Mesenchymal stem cell (in vitro differentiated cells and primary cell): ENCODE results near the gene MOB3B.
A peak's percentile ranks its signal among the peaks of the same experiment; 100 is the strongest.

Source experiments
- DNase-seq: peaks from one replicate; pipeline ENCODE4 v3.0.0-alpha.2; 2013
- H2AFZ ChIP-seq: one replicate; pipeline ENCODE4 v1.6.1; 2013; ENCODE audit warnings: low read depth, mild to moderate bottlenecking, control low read depth, inconsistent platforms, low read length, moderate library complexity
- H2AK5ac ChIP-seq: 2 replicates; pipeline ENCODE4 v1.6.1; 2013; ENCODE audit warnings: low read length, moderate library complexity, mild to moderate bottlenecking, inconsistent platforms; ENCODE audit not compliant: severe bottlenecking
- H2BK120ac ChIP-seq: one replicate; pipeline ENCODE4 v1.6.1; 2013; ENCODE audit warnings: low read depth, mild to moderate bottlenecking, inconsistent platforms, low read length, moderate library complexity
- H2BK12ac ChIP-seq, 2 experiments: one replicate each; pipeline ENCODE4 v1.6.1; 2013; ENCODE audit warnings: inconsistent platforms in 2 of 2, low read length in 2 of 2, mild to moderate bottlenecking in 2 of 2, moderate library complexity in 2 of 2, control low read depth in 1 of 2
- H2BK15ac ChIP-seq: one replicate; pipeline ENCODE4 v1.6.1; 2013; ENCODE audit warnings: mild to moderate bottlenecking, low read depth, inconsistent platforms; ENCODE audit not compliant: poor library complexity, severe bottlenecking
- H2BK5ac ChIP-seq: 2 replicates; pipeline ENCODE4 v1.6.1; 2013; ENCODE audit warnings: low read depth, mild to moderate bottlenecking, low read length, control low read depth, inconsistent platforms; ENCODE audit not compliant: poor library complexity, severe bottlenecking
- H3K14ac ChIP-seq, 2 experiments: one replicate each; pipeline ENCODE4 v1.6.1; 2013; ENCODE audit warnings: inconsistent platforms in 2 of 2, low read length in 2 of 2, control low read depth in 1 of 2, mild to moderate bottlenecking in 1 of 2, moderate library complexity in 1 of 2
- H3K18ac ChIP-seq, 2 experiments: one replicate each; pipeline ENCODE4 v1.6.1; 2013; ENCODE audit warnings: inconsistent platforms in 2 of 2, low read length in 2 of 2, control low read depth in 1 of 2, low read depth in 1 of 2, mild to moderate bottlenecking in 1 of 2
- H3K23ac ChIP-seq, 2 experiments: one replicate each; pipeline ENCODE4 v1.6.1; 2013; ENCODE audit warnings: inconsistent platforms in 2 of 2, low read length in 2 of 2, mild to moderate bottlenecking in 2 of 2, moderate library complexity in 2 of 2, control low read depth in 1 of 2
- H3K27ac ChIP-seq: 2 replicates; pipeline ENCODE4 v1.5.1; 2013; ENCODE audit warnings: mild to moderate bottlenecking, moderate library complexity, low read length, control low read depth, inconsistent platforms; ENCODE audit not compliant: poor library complexity, severe bottlenecking
- H3K27me3 ChIP-seq, 2 experiments: 2 replicates each; pipeline versions ENCODE4 v1.6.1 to v1.7.0; 2013; ENCODE audit warnings: low read length in 2 of 2, mild to moderate bottlenecking in 2 of 2, moderate library complexity in 2 of 2, control low read depth in 1 of 2, inconsistent platforms in 1 of 2; ENCODE audit not compliant: control insufficient read depth in 1 of 2, insufficient read depth in 1 of 2
- H3K36me3 ChIP-seq, 2 experiments: 2 replicates each; pipeline versions ENCODE4 v1.6.1 to v1.7.0; 2013; ENCODE audit warnings: low read length in 2 of 2, control low read depth in 1 of 2, inconsistent platforms in 1 of 2, low read depth in 1 of 2, mild to moderate bottlenecking in 1 of 2; ENCODE audit not compliant: insufficient read depth in 2 of 2, control insufficient read depth in 1 of 2
- H3K4ac ChIP-seq, 2 experiments: one replicate each; pipeline ENCODE4 v1.6.1; 2013; ENCODE audit warnings: inconsistent platforms in 2 of 2, low read length in 2 of 2, mild to moderate bottlenecking in 2 of 2, moderate library complexity in 2 of 2, control low read depth in 1 of 2, low read depth in 1 of 2
- H3K4me1 ChIP-seq: 2 replicates; pipeline ENCODE4 v1.6.1; 2013; ENCODE audit warnings: low read depth, low read length, control low read depth; ENCODE audit not compliant: control insufficient read depth, insufficient read depth
- H3K4me2 ChIP-seq: 2 replicates; pipeline ENCODE4 v1.6.1; 2013; ENCODE audit warnings: low read length, mild to moderate bottlenecking, inconsistent platforms; ENCODE audit not compliant: poor library complexity, severe bottlenecking
- H3K4me3 ChIP-seq, 2 experiments: 2 replicates each; pipeline versions ENCODE4 v1.5.1 to v1.7.0; 2013; ENCODE audit warnings: low read length in 2 of 2, mild to moderate bottlenecking in 2 of 2, control low read depth in 1 of 2, low read depth in 1 of 2; ENCODE audit not compliant: insufficient read depth in 1 of 2
- H3K79me1 ChIP-seq: replicated peaks from 2 replicates; pipeline ENCODE4 v1.6.1; 2013; ENCODE audit warnings: mild to moderate bottlenecking, control low read depth, low read length, inconsistent platforms; ENCODE audit not compliant: poor library complexity, severe bottlenecking
- H3K9ac ChIP-seq: 2 replicates; pipeline ENCODE4 v1.7.0; 2013; ENCODE audit warnings: mild to moderate bottlenecking, low read length, moderate library complexity
- H3K9me3 ChIP-seq: 2 replicates; pipeline ENCODE4 v1.7.0; 2013; ENCODE audit warnings: mild to moderate bottlenecking, low read length; ENCODE audit not compliant: control insufficient read depth
- H4K8ac ChIP-seq: one replicate; pipeline ENCODE4 v1.6.1; 2013; ENCODE audit warnings: inconsistent platforms, mild to moderate bottlenecking, low read length, moderate library complexity
- H4K91ac ChIP-seq: one replicate; pipeline ENCODE4 v1.6.1; 2013; ENCODE audit warnings: mild to moderate bottlenecking, low read length, inconsistent platforms
- WGBS: methylation state at CpG from one replicate; pipeline ENCODE4 v1.1.7; 2013; ENCODE audit warnings: mixed read lengths; 5-methylcytosine and 5-hydroxymethylcytosine counted together

The MOB3B gene

DNA sequence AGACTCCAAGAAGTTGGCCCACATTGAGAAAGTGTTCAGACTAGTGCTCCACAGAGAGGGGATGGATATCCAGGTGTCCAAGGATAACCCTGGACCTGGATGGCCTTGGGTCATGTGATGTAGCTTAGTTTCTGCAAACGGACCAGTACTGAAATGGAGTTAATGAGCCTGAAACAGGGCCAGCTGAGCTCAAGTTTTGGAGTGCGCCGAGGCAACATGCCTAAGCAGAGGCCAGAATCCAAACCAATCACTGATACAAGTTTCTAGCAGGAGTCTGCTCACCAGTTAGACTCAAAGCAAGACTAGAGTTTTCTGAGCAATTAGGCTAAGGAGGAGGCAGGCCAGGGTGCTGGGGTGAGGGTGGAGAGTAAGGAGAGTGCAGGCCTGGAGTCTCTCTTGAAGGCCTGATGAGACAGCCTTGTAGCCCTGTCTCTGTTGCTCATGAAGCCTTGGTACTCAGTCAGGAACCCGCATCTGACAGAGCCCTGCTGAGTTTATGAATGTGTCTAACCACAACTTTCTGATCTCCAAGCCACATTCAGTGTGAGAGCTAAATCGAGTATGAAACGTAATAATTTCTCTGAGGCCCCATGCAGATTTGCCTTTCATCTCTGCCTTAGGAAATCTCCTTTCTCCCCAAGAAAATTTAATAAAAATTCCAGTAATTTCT is 163.8 kb downstream of the MOB3B start:
- 80% methylated on average over 6 of the region's 6 CpGs for WGBS
- Histone ChIP-seq H3K36me3 (no peaks in the 10 kb centered on the region), H2BK120ac (no peak overlapping the region), H3K4me1 (peaks cover 13% of the 10 kb centered on the region), H3K4me2 (no peak overlapping the region), H3K79me1 (no peaks in the 10 kb centered on the region), H3K9me3 (no peaks in the 10 kb centered on the region), H3K14ac (no peak overlapping the region), H2AFZ (no peak overlapping the region), H3K23ac (no peak overlapping the region), H3K27ac (peak overlapping the region; percentile 44), H3K9ac (no peak overlapping the region), H2BK5ac (no peak overlapping the region), H2BK12ac (no peak overlapping the region), H4K91ac (no peak overlapping the region), H3K4me3 (no peak overlapping the region), H2AK5ac (no peak overlapping the region), H3K27me3 (peaks cover 50 to 58% of the 10 kb centered on the region in 2 experiments), H2BK15ac (no peak overlapping the region), H3K4ac (no peak overlapping the region), H4K8ac (no peak overlapping the region), H3K18ac (no peak overlapping the region)
- no peak for DNase-seq

GRCh38 chr9:27362447-27363210 is 167.0 kb downstream of the MOB3B start:
- Histone ChIP-seq H3K14ac (no peak overlapping the region), H3K79me1 (no peaks in the 10 kb centered on the region), H4K91ac (no peak overlapping the region), H3K27me3 (peaks cover 30 to 39% of the 10 kb centered on the region in 2 experiments), H3K4ac (no peak overlapping the region), H4K8ac (no peak overlapping the region), H3K4me1 (peaks cover 10% of the 10 kb centered on the region), H3K27ac (no peak overlapping the region), H2BK15ac (no peak overlapping the region), H3K23ac (no peak overlapping the region), H3K18ac (no peak overlapping the region), H2AK5ac (no peak overlapping the region), H3K9ac (no peak overlapping the region), H2BK5ac (no peak overlapping the region), H2BK120ac (no peak overlapping the region), H2AFZ (no peak overlapping the region), H3K4me2 (no peak overlapping the region), H3K4me3 (no peak overlapping the region), H3K9me3 (no peaks in the 10 kb centered on the region), H2BK12ac (no peak overlapping the region), H3K36me3 (no peaks in the 10 kb centered on the region)
- no peak for DNase-seq
- WGBS, result 78% methylated on average over 5 of the region's 5 CpGs

DNA sequence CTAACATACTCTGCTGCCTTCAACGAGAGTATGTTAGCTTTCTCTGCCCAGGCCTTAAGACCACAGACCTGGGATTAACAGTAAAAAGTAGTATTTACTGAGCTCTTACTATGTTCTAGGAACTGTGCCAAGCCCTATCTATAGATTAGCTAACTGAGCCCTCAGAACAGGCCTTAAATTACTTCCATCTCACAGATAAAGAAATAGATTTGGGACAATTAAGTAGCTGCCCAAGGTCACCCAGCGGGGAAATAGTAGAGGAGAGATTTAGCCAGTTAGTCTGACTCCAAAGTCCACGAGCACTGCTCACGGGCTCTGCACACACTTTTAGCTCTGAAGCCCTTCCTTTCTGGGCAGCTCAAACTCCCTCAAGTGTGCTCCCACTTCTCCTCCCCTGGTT is 168.1 kb downstream of the MOB3B start:
- Histone ChIP-seq H3K27ac (no peak overlapping the region), H4K91ac (no peak overlapping the region), H3K23ac (no peak overlapping the region), H2BK120ac (no peak overlapping the region), H3K4me2 (no peak overlapping the region), H3K18ac (no peak overlapping the region), H2BK5ac (no peak overlapping the region), H3K9me3 (no peaks in the 10 kb centered on the region), H4K8ac (no peak overlapping the region), H3K4me1 (peaks cover 6% of the 10 kb centered on the region), H2BK15ac (no peak overlapping the region), H3K9ac (no peak overlapping the region), H3K4me3 (no peak overlapping the region), H3K36me3 (no peaks in the 10 kb centered on the region), H2AFZ (no peak overlapping the region), H3K14ac (peak overlapping the region in 1 of 2 experiments; percentile 3), H2AK5ac (no peak overlapping the region), H2BK12ac (no peak overlapping the region), H3K4ac (no peak overlapping the region), H3K79me1 (no peaks in the 10 kb centered on the region), H3K27me3 (peaks cover 19 to 30% of the 10 kb centered on the region in 2 experiments)
- WGBS, result 91% methylated on average over 4 of the region's 4 CpGs
- no peak for DNase-seq

GRCh38 chr9:27359763-27360162 is 169.9 kb downstream of the MOB3B start:
- H3K36me3 ChIP-seq, result no peaks in the 10 kb centered on the region
- no peak overlapping the region for H4K91ac ChIP-seq
- no peak overlapping the region for H3K4me3 ChIP-seq
- no peaks in the 10 kb centered on the region for H3K9me3 ChIP-seq
- H3K4me1 ChIP-seq, result no peaks in the 10 kb centered on the region
- peaks cover 8 to 30% of the 10 kb centered on the region in 2 experiments for H3K27me3 ChIP-seq
- no peak overlapping the region for H3K27ac ChIP-seq
- no peak overlapping the region for H3K4me2 ChIP-seq
- no peak overlapping the region for H3K23ac ChIP-seq
- no peak overlapping the region for H4K8ac ChIP-seq
- H3K14ac ChIP-seq, result no peak overlapping the region
- H3K18ac ChIP-seq, result no peak overlapping the region
- H2BK120ac ChIP-seq, result no peak overlapping the region
- no peak overlapping the region for H3K9ac ChIP-seq
- no peak overlapping the region for H3K4ac ChIP-seq
- H2AK5ac ChIP-seq, result no peak overlapping the region
- no peak for DNase-seq
- H2BK5ac ChIP-seq, result no peak overlapping the region
- H2AFZ ChIP-seq, result no peak overlapping the region
- 100% methylated on average over 4 of the region's 6 CpGs for WGBS
- no peak overlapping the region for H2BK15ac ChIP-seq
- no peak overlapping the region for H2BK12ac ChIP-seq
- H3K79me1 ChIP-seq, result no peaks in the 10 kb centered on the region
